GM21390 (cell line): ENCODE results near the gene SORT1.
A peak's percentile ranks its signal among the peaks of the same experiment; 100 is the strongest.
"Not testable (repeated sequence)": the region's sequence is repeated elsewhere in the genome, so short reads cannot be mapped to it uniquely, and the experiment has no call there.

Source experiments
- ATAC-seq: cut with Tn5 transposase; IDR thresholded peaks from one replicate; pipeline ENCODE4 v1.9.1; 2021; ENCODE audit not compliant: unreplicated experiment

Gene SORT1

GRCh38 chr1:109398343-109399225 is 866 bp upstream of the SORT1 start:
- ATAC-seq: no peak

GRCh38 chr1:109396871-109397580 is 692 bp downstream of the SORT1 start:
- ATAC-seq: peak; percentile 16

GRCh38 chr1:109396513-109396839 is 1.2 kb downstream of the SORT1 start:
- ATAC-seq: no peak

GRCh38 chr1:109395602-109396512 is 1.9 kb downstream of the SORT1 start:
- ATAC-seq: no peak

GRCh38 chr1:109395282-109395599 is 2.5 kb downstream of the SORT1 start:
- not testable (repeated sequence) for ATAC-seq

GRCh38 chr1:109394591-109395281 is 3.0 kb downstream of the SORT1 start:
- no peak for ATAC-seq

GRCh38 chr1:109393617-109394233 is 4.0 kb downstream of the SORT1 start:
- no peak for ATAC-seq

- ATAC-seq: no peak
Measured at GRCh38 chr1:109392788-109393616, 4.7 kb downstream of the SORT1 start.

GRCh38 chr1:109392037-109392787 is 5.5 kb downstream of the SORT1 start:
- peak; percentile 18 for ATAC-seq

- ATAC-seq: peak; percentile 84
Measured at GRCh38 chr1:109391626-109392025, 6.1 kb downstream of the SORT1 start.

- ATAC-seq: no peak
Measured at GRCh38 chr1:109391157-109391556, 6.6 kb downstream of the SORT1 start.

GRCh38 chr1:109389638-109390341 is 7.9 kb downstream of the SORT1 start:
- no peak for ATAC-seq

GRCh38 chr1:109388884-109389637 is 8.7 kb downstream of the SORT1 start:
- no peak for ATAC-seq

- ATAC-seq: no peak
Measured at GRCh38 chr1:109388208-109388711, 9.5 kb downstream of the SORT1 start.

- ATAC-seq: no peak
Measured at GRCh38 chr1:109386054-109386717, 11.5 kb downstream of the SORT1 start.

GRCh38 chr1:109385417-109385816 is 12.3 kb downstream of the SORT1 start:
- no peak for ATAC-seq

- no peak for ATAC-seq
Measured at GRCh38 chr1:109383854-109384253, 13.9 kb downstream of the SORT1 start.
